GM08714 (cell line): Measurements from ENCODE around the gene C17orf100.
"Not testable (repeated sequence)": the region's sequence is repeated elsewhere in the genome, so short reads cannot be mapped to it uniquely, and the experiment has no call there.

Source experiments
- H3K4me3 ChIP-seq: fragments of 200-500 bp; sonication (Bioruptor generic); 2 replicates; pipeline ENCODE4 v1.5.1; 2014; ENCODE audit warnings: mild to moderate bottlenecking, low read length, inconsistent platforms
- ZNF274 ChIP-seq: IDR thresholded peaks from 2 replicates; pipeline ENCODE4 v1.6.1; 2012; ENCODE audit warnings: mild to moderate bottlenecking, low read depth, low read length

The C17orf100 gene

DNA sequence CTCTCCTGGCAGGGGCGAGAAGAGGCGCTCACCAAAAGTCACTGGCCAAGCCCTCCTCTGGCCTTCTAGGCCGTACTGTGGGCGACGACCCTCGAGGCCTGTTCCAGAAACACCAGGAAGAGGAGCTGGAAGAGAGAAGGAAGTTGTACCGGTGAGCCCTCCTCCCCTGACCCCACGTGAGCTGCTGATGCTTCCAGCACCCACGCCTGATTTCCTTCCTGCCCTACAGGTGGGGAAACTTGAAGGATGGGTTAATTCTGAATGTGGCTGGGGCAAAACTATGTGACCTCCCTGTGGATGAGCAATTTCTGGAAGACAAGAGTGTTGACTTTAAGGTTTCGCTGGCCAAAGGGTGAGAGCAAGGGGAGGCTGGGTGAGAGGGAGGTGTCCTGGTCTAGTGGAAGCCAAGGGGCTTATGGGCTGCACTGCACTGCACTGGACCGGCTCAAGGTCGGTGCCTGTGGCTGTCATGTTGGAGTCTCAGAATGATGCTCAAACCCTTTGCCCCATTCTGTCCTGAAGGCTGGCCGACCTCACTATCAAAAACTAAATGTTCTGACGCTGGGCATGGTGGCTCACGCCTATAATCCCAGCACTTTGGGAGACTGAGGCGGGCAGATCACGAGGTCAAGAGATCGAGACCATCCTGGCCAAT, 6.2 kb downstream of the C17orf100 start:
- no peak for TF ChIP-seq ZNF274
- peak overlapping the region; percentile 55; the same call in 1 of the 2 replicates for H3K4me3 ChIP-seq

DNA sequence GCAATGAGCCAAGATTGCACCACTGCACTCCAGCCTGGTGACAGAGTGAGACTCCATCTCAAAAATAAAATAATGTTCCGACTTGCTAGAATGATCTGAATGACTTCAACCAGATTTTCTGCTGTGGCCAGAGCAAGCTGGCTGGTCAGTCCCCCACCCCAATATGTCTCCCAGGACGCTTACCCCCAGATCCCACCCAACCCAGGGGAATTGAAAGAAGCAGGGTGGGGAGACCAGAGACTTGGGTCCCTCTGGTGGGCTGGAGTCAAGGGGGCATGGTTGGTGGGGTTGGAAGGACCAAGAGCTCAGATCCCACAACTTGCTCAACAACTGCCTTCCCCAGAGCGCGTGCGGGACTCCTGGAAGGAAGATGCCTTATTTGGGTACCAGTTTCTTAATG, 6.8 kb downstream of the C17orf100 start:
- H3K4me3 ChIP-seq: not testable (repeated sequence)

DNA sequence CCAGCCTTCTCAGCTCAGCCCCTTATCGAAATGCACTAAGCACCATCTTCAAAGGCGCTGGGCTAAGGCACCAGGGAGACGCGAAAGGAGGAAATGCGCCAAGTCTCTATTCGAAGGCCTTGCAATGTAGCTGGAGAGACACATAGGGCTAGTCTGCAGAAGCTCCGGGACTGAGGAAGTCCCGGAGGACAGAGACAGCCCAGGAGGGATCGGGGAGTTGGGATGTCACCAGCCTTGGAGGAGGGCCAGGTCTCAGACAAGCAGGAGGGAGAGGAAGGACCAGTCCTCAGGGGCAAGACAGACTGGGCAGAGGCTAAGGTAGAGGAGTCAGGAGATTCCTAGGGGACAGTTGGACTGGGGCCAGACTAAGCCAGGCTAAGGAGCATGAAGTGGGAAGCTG, 8.5 kb downstream of the C17orf100 start:
- H3K4me3 ChIP-seq: no peak overlapping the region
- no peak for TF ChIP-seq ZNF274

DNA sequence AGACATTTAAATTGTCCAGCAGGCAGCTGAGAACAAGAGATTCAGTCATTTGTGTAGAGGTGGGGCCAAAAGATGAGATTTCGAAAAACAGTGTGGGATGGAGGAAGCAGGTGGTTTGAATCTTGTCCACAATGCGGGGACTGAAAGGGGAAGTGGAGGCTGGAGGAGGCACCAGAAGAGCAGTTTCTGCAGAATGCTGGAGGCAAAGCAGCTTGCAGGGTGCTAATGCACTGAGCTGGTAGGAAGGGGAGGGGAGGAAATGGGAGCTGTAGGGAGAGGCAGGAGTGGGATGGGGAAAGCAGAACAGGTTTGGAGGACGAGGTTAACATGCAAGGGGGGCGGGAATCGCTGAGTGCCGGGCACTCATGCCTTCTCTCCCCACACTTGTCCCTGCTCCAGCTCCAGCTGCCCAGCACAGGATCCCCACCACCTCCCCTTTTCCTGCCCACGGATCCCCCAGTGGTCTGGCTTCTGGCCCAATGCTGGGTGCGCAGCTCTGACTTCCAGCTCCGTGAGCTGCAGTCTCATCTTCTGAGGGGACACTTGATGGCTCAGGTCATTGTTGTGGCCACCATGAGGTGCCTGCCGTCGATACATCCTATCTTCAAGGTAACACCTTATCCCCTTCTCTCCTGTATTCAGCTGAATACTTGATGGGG, 9.4 kb downstream of the C17orf100 start:
- peak overlapping the region; percentile 2; the same call in 1 of the 2 replicates for H3K4me3 ChIP-seq
- TF ChIP-seq ZNF274: no peak

DNA sequence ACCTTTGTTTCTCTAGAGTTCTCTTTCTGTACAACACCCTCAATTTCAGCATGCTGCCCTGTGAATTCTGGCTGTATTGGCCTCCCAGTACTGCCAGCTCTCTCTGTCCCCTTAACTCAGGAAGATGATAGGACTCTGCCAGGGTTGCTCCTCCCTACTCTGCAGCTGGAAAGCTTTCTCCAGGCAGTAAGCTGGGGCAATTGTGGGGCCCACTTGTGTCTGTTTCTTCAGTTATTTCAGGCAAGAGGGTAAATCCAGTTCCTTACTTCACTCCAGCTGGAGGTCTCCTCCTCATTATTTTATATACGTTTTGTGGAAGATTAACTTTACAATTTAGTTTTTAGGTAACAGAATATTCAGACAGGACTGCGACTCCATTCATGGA, 9.9 kb downstream of the C17orf100 start:
- H3K4me3 ChIP-seq: no peak overlapping the region
- TF ChIP-seq ZNF274: no peak

DNA sequence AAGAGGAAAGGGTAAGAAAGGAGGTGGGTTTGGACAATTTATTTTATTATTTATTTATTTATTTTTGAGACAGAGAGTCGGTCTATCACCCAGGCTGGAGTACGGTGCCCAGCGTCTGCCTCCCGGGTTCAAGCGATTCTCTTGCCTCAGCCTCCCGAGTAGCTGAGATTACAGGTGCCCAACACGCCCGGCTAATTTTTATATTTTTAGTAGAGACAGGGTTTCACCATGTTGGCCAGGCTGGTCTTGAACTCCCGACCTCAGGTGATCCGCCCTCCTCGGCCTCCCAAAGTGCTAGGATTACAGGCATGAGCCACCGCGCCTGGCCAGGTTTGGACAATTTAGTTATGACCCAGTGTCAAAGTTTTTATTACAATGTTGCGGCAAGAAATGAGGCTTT, 11.6 kb downstream of the C17orf100 start:
- H3K4me3 ChIP-seq: not testable (repeated sequence)

DNA sequence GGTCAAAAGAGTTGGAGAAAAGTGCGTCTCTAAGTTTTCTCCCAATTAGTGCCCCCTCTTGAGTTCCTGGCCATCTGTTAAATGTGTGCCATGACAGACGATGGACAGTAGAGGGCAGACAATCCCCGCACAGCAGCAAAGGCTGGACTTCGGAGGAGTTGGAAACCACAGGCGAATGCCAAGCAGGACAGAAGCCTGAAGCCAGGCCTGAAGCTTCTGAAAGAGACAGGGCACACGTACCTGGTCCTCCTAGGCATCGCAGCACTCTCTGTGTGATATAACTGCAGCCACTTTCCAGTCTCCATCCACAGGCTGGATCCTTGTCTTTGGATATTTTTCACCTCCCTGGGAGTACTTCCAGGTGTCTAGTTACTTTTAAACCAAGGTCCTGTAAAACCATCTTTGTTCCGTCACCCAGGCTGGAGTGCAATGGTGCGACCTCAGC, 14.5 kb downstream of the C17orf100 start:
- TF ChIP-seq ZNF274: no peak
- H3K4me3 ChIP-seq: no peak overlapping the region

DNA sequence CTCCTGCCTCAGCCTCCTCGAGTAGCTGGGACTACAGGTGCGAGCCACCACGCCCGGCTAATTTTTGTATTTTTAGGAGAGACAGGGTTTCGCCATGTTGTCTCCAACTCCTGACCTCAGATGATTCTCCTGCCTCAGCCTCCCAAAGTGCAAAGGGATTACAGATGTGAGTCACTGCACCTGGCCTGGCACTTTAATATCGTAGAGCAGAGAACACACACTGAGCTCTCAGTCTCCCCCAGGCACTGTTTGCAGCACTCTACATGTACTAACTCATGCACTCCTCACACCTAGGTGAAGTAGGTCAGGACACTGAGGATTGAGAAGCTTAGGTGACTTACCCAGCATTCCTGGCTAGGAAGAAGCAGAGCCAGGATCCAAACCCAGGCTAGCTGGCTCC, 15.0 kb downstream of the C17orf100 start:
- H3K4me3 ChIP-seq: no peak overlapping the region

DNA sequence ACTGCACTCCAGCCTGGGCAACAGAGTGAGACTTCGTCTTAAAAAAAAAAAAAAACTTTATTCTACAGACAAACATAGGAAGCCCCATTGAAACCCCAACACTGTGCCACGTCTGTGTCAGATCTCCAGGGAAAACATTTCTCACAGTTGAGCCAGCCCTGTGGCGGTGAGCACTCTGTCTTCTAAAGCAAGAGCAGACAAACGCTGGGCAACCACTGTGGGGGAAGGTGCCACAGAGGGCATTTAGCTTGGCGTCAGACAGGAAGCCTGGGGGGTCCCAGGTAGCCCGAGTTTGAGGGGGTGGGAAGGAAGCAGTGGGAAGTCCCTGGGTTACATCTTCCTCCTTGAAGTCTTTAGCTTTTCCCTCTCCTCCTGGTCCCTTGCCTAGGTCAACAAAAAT, 16.0 kb downstream of the C17orf100 start:
- TF ChIP-seq ZNF274: no peak
- no peak overlapping the region for H3K4me3 ChIP-seq

More for the DNA sequence above, 15.0 kb downstream of the C17orf100 start:
- TF ChIP-seq ZNF274: no peak

DNA sequence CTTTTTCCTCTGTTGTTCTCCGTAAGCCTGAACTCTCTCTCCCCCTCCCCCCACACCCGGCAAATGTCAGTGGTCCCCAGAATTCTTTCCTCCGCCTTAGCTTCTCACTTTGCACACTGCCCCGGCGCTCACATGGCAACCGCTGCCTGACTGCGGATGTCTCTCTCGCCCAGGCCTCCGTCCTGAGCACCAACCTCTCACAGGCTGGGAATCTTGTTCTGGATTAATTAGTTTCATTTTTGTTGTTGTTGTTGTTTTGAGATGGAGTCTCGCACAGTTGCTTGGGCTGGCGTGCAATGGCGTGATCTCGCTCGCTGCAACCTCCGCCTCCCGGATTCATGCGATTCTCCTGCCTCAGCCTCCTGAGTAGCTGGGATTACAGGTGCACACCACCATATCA, 16.7 kb downstream of the C17orf100 start:
- H3K4me3 ChIP-seq: no peak overlapping the region
- no peak for TF ChIP-seq ZNF274

DNA sequence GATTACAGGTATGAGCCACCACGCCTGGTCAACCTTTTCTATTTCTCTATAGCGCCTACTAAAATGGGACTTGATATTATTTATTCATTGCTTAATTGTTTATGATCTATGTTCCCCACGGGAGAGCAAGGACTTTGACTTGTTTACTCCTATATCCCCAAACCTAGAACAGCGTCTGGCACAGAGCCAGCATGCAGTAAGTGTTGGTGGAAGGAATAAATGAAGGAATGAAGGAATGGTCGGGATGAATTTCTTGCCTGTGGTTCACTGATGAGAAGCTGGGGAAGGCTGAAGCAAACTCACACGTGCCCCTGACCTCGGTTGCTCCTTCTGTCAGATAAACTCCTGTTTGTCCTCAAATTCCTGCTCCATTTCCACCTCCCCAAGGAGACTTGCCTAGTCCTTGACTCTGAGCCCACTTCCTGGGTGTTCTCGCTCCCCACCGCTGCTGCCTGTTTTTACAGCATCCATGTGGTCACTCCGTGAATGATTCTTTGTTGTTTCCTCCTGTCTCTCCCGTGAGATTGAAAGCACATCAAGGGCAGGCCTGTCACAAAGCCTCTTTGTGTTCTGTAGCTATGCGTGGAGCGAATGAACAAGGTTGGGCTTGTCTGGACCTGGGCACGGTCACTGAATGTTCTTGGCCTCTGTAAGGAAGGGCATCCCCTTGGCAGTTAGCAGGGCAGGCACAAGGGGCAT, 17.3 kb downstream of the C17orf100 start:
- no peak overlapping the region for H3K4me3 ChIP-seq
- TF ChIP-seq ZNF274: no peak

DNA sequence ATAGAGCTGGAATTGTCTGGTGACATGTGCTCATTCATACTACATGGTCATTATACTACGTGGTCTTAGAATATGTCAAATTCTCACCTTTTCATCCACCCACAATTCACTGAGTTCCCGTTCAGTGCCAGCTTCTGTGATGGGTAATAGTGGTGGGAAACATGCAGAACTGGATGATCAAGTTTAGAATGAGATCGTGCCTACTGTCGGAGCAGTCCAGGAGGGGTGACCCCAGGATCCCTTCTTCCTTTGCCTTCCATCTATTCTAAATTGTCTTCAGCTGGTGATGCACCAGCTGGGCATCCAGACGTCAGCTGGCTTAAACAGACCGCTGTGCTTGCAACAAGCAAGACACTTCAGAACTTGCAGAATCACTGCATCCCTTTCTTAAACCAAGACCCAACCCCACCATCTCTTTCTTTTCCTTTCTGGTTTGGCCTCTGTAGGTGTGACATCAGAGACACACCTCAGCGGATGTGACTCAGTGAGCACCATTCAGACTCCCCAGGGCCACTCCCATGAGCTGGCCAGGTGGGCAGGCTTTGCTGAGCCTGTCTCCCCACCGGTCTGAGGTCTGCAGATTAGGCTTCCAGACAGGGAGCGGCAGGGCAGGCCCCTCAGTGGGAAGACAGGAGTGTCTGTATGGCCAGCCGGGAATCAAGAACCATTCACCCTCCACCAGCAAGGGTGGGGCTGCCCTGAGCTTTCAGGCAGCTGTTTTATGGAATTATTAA, 18.1 kb downstream of the C17orf100 start:
- no peak overlapping the region for H3K4me3 ChIP-seq
- TF ChIP-seq ZNF274: no peak

DNA sequence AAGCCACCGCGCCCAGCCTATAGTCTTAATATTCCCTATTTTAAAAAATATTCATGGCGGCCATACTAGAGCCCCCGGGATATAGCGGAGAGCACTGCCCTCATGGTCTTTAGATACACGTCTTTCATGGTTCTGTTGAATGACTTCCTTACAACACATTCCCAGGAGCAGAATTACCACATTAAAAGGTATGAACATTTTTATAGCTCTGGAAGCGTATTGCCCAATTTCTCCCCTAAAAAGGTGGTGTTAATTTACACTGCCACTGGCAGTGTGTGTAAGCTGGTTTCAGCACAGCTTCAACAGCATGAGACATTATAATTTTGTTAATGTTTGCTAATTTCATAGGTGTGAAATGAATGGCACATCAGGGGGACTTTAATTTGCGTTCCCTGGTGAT, 19.0 kb downstream of the C17orf100 start:
- H3K4me3 ChIP-seq: no peak overlapping the region
- TF ChIP-seq ZNF274: no peak

DNA sequence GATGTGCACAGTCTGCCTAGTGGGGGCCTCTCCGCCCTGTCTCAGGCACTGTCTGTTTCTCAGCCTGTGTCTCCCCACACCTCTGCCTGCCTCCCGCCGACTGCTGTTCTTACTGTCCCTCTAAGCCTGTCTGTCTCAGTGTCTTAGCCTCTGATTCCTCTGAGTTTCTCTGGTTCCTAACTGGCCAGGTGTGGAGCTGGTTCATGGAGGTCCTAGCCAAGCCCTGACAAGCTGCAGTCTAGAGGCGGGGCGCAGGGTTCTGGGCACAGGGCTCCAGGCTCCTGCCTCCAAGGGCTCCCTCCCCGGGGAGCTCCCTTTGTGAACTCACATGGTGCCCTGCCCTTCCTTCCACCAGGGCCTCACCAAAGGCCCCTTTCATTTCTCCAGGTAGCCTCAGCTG, 19.4 kb downstream of the C17orf100 start:
- no peak overlapping the region for H3K4me3 ChIP-seq
- no peak for TF ChIP-seq ZNF274

DNA sequence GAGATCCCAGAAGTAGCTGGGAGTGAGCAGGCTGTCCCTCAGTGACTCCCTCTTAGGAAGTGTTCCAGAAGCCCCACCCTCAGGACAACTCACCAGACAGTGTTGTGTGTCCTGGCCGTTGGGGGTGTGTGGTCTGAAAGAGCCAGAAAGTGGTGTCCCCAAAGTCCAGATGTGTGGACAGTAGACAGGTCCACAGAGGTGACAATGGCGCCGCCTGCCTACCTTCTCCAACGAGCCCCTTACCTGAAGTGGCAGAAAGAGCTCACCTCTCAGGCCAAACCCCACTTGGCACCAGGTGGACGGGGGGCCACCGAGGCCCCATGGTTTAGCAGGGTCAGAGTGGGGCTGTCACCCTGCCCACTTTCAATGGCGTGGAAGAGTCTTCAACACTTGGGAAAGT, 19.9 kb downstream of the C17orf100 start:
- no peak for TF ChIP-seq ZNF274
- H3K4me3 ChIP-seq: no peak overlapping the region
